ENCODE results near the gene TENM4. TPM values are rescaled to one million over a fixed set of nuclear protein-coding genes. Genes with fewer than 3 reads are reported as not detected.
A peak's percentile ranks its signal among the peaks of the same experiment; 100 is the strongest.

The TENM4 gene
- total RNA-seq, 1 experiment from 2014 or later: 0.39 TPM

DNA sequence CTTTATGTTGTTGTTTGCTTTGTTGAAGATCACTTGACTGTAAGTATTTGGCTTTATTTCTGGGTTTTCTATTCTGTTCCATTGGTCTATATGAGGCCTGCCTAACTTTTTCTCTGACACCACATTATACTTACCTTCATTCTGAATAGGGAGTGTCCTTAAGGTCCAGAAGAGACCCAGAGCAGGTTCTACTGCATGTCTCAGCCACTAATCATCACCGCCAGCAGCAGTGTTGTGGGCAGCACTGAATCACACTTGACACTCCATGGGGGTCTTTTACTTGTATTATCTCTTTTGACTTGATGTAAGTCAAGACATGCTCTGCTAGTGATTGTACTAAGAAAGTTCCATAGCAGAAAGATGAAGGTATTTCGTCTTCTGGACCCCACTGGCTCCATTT is 274.9 kb downstream of the TENM4 start:
- CTCF ChIA-PET: no interaction called here
- TF ChIP-seq, protein P1, sequence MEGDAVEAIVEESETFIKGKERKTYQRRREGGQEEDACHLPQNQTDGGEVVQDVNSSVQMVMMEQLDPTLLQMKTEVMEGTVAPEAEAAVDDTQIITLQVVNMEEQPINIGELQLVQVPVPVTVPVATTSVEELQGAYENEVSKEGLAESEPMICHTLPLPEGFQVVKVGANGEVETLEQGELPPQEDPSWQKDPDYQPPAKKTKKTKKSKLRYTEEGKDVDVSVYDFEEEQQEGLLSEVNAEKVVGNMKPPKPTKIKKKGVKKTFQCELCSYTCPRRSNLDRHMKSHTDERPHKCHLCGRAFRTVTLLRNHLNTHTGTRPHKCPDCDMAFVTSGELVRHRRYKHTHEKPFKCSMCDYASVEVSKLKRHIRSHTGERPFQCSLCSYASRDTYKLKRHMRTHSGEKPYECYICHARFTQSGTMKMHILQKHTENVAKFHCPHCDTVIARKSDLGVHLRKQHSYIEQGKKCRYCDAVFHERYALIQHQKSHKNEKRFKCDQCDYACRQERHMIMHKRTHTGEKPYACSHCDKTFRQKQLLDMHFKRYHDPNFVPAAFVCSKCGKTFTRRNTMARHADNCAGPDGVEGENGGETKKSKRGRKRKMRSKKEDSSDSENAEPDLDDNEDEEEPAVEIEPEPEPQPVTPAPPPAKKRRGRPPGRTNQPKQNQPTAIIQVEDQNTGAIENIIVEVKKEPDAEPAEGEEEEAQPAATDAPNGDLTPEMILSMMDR (IDR thresholded peaks at IDR 0.05): no peak
- TF ChIP-seq SIN3A (IDR thresholded peaks at IDR 0.05; ENCODE audit: borderline replicate concordance, insufficient read depth, low read depth, low read length): no peak
- TF ChIP-seq POLR2AphosphoS5 (IDR thresholded peaks at IDR 0.05; ENCODE audit: low read depth, low read length): no peak
- TF ChIP-seq, protein P2, sequence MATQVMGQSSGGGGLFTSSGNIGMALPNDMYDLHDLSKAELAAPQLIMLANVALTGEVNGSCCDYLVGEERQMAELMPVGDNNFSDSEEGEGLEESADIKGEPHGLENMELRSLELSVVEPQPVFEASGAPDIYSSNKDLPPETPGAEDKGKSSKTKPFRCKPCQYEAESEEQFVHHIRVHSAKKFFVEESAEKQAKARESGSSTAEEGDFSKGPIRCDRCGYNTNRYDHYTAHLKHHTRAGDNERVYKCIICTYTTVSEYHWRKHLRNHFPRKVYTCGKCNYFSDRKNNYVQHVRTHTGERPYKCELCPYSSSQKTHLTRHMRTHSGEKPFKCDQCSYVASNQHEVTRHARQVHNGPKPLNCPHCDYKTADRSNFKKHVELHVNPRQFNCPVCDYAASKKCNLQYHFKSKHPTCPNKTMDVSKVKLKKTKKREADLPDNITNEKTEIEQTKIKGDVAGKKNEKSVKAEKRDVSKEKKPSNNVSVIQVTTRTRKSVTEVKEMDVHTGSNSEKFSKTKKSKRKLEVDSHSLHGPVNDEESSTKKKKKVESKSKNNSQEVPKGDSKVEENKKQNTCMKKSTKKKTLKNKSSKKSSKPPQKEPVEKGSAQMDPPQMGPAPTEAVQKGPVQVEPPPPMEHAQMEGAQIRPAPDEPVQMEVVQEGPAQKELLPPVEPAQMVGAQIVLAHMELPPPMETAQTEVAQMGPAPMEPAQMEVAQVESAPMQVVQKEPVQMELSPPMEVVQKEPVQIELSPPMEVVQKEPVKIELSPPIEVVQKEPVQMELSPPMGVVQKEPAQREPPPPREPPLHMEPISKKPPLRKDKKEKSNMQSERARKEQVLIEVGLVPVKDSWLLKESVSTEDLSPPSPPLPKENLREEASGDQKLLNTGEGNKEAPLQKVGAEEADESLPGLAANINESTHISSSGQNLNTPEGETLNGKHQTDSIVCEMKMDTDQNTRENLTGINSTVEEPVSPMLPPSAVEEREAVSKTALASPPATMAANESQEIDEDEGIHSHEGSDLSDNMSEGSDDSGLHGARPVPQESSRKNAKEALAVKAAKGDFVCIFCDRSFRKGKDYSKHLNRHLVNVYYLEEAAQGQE (IDR thresholded peaks at IDR 0.05; ENCODE audit: insufficient read depth in 1 of 2, low read depth in 2 of 2, low read length in 1 of 2): no peak
- TF ChIP-seq TCF7L2 (IDR thresholded peaks at IDR 0.05; ENCODE audit: low read depth, low read length): no peak
- intact Hi-C loops (cut with micrococcal nuclease; ENCODE audit: unreplicated experiment): no loop called here

DNA sequence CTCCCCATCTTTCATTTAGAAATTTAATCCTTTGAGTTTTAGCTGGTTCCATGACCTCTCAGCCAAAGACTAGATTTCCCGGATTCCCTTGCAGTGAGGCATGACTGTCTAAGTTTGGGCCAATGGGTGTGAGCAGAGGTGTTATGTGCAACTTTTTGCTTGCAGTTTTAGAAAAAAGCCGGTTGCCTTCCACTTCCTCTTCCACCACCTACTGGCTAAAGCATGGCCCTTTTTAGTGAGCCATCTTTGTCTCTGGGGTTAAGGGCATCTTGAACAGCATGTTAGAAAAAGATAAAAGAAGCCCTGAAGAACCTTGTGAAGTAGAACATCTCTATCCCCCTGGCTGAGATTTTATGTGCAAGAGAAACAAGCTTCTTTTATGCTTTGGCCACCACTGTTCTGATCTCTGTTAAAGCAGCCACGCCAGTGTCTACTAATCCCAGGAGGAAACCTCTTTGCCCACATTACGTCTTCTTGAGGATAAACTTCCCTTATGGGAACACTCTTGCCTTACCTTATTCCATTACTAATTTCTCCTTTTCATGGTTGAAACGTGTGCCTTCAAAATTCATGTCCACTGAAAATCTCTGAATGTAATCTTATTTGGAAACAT is 279.9 kb downstream of the TENM4 start:
- in situ Hi-C loops (cut with HindIII; ENCODE audit: low pct_unique_long_range_greater_than_20kb, low sequenced_read_pairs): no loop called here
- Histone ChIP-seq H3K9me3 (ENCODE audit: control insufficient read depth, insufficient read depth, low read depth, low read length) (no peaks in the 10 kb centered on the region), H3K4me3 (ENCODE audit: low read depth in 2 of 2, low read length in 2 of 2) (no peak overlapping the region), H3K36me3 (ENCODE audit: control insufficient read depth, insufficient read depth, low read length) (no peaks in the 10 kb centered on the region; the same call in 1 of the 2 replicates), H3K27ac (ENCODE audit: low read length) (no peak overlapping the region), H3K4me1 (ENCODE audit: control insufficient read depth, insufficient read depth, low read length) (no peaks in the 10 kb centered on the region), H3K27me3 (ENCODE audit: control insufficient read depth, insufficient read depth, low read length) (no peaks in the 10 kb centered on the region; the same call in none of the 2 replicates)
- intact Hi-C loops (cut with micrococcal nuclease; ENCODE audit: unreplicated experiment): no loop called here
- no peak for DNase-seq (ENCODE audit: low read depth, low spot score)
- ChIA-PET CTCF (no interaction called here), POLR2A (no interaction called here)
- no peak for ATAC-seq
- TF ChIP-seq, protein P2 (IDR thresholded peaks at IDR 0.05; ENCODE audit: insufficient read depth in 1 of 2, low read depth in 2 of 2, low read length in 1 of 2): no peak
- TF ChIP-seq, protein P1 (IDR thresholded peaks at IDR 0.05): peak; percentile 48
- TF ChIP-seq POLR2AphosphoS5 (IDR thresholded peaks at IDR 0.05; ENCODE audit: low read depth, low read length) (no peak), TCF7L2 (IDR thresholded peaks at IDR 0.05; ENCODE audit: low read depth, low read length) (no peak), SIN3A (IDR thresholded peaks at IDR 0.05; ENCODE audit: borderline replicate concordance, insufficient read depth, low read depth, low read length) (no peak)
- BruUV-seq (replicated peaks): no TSS peak

More for the DNA sequence above, 274.9 kb downstream of the TENM4 start:
- Histone ChIP-seq H3K36me3 (ENCODE audit: control insufficient read depth, insufficient read depth, low read length) (no peaks in the 10 kb centered on the region; the same call in 1 of the 2 replicates), H3K4me3 (ENCODE audit: low read depth in 2 of 2, low read length in 2 of 2) (no peak overlapping the region), H3K27ac (ENCODE audit: low read length) (no peak overlapping the region), H3K4me1 (ENCODE audit: control insufficient read depth, insufficient read depth, low read length) (no peaks in the 10 kb centered on the region), H3K27me3 (ENCODE audit: control insufficient read depth, insufficient read depth, low read length) (peaks cover 3% of the 10 kb centered on the region), H3K9me3 (ENCODE audit: control insufficient read depth, insufficient read depth, low read depth, low read length) (no peaks in the 10 kb centered on the region)
- DNase-seq (ENCODE audit: low read depth, low spot score) (no peak), ATAC-seq (no peak)
- in situ Hi-C loops (cut with HindIII; ENCODE audit: low pct_unique_long_range_greater_than_20kb, low sequenced_read_pairs): no loop called here
- no TSS peak for BruUV-seq (replicated peaks)
- POLR2A ChIA-PET: no interaction called here
